HepG2 (cell line): ENCODE data around the gene RHEBL1. TPM values are rescaled to one million over a fixed set of nuclear protein-coding genes. Genes with fewer than 3 reads are reported as not detected.
A peak's percentile ranks its signal among the peaks of the same experiment; 100 is the strongest.

Experiments
- ARHGAP35 ChIP-seq: sonication (generic); formaldehyde crosslinking; IDR thresholded peaks from 2 replicates; pipeline ENCODE4 v1.9.0; 2022; ENCODE audit warnings: mild to moderate bottlenecking, inconsistent platforms, moderate library complexity, missing genetic modification reagents, borderline replicate concordance
- ETV6 ChIP-seq: sonication (generic); formaldehyde crosslinking; conservative IDR thresholded peaks from 2 replicates; pipeline ENCODE4 v1.4.0; 2020; ENCODE audit warnings: missing genetic modification reagents
- GLI4 ChIP-seq: sonication (generic); formaldehyde crosslinking; IDR thresholded peaks from 2 replicates; pipeline ENCODE4 v1.5.1; 2020; ENCODE audit warnings: missing genetic modification reagents, mild to moderate bottlenecking, moderate library complexity, borderline replicate concordance
- MYNN ChIP-seq: sonication (generic); formaldehyde crosslinking; IDR thresholded peaks from 2 replicates; pipeline ENCODE4 v1.4.0; 2020; ENCODE audit warnings: mild to moderate bottlenecking, low read depth, missing genetic modification reagents
- RBAK ChIP-seq: sonication (generic); formaldehyde crosslinking; IDR thresholded peaks from 2 replicates; pipeline ENCODE4 v1.5.1; 2020; ENCODE audit warnings: mild to moderate bottlenecking, missing genetic modification reagents
- ZNF282 ChIP-seq: fragments of 450-650 bp; IDR thresholded peaks from 2 replicates; pipeline ENCODE4 v1.6.1; 2018; ENCODE audit not compliant: partially characterized antibody
- ZNF616 ChIP-seq: sonication (generic); formaldehyde crosslinking; IDR thresholded peaks from 2 replicates; pipeline ENCODE4 v1.5.0; 2020; ENCODE audit warnings: low read depth, mild to moderate bottlenecking, missing genetic modification reagents
- ZNF670 ChIP-seq: sonication (generic); formaldehyde crosslinking; IDR thresholded peaks from 2 replicates; pipeline ENCODE4 v1.8.0; 2022; ENCODE audit warnings: mild to moderate bottlenecking, missing genetic modification reagents, borderline replicate concordance
- polyA plus RNA-seq, 8 experiments: library from polyadenylated mRNA; depleted of rRNA in 3 of 8; stranded (reverse) in 7 of 8; unstranded in 1 of 8; fragments of >200 nt; fragmentation: Illumina TruSeq in 4 of 8; extraction: Trizol in 4 of 8; gene quantifications; 2 replicates each; pipeline versions ENCODE4 v1.2.1 to v1.2.3, GENCODE V29; 2011 to 2016; ENCODE audit warnings: low read depth in 4 of 8, missing spikeins in 1 of 8, mixed read lengths in 1 of 8; ENCODE audit not compliant: insufficient read depth in 1 of 8
- total RNA-seq, 5 experiments: library from RNA; depleted of rRNA; stranded (reverse); fragments of >200 nt; fragmentation: Illumina TruSeq; extraction: Trizol; gene quantifications; 2 replicates each; pipeline ENCODE4 v1.2.3, GENCODE V29; 2016; ENCODE audit warnings: low read depth in 1 of 5
- TF ChIP-seq, protein P1 (sequence below): sonication (generic); formaldehyde crosslinking; IDR thresholded peaks from 2 replicates; pipeline ENCODE4 v1.4.0; 2020; ENCODE audit warnings: mild to moderate bottlenecking, missing genetic modification reagents
- TF ChIP-seq, protein P2 (sequence below): sonication (generic); formaldehyde crosslinking; IDR thresholded peaks from 2 replicates; pipeline ENCODE4 v1.4.0; 2020; ENCODE audit warnings: missing genetic modification reagents, borderline replicate concordance
- TF ChIP-seq, protein P3 (sequence below): sonication (generic); formaldehyde crosslinking; IDR thresholded peaks from 2 replicates; pipeline ENCODE4 v1.4.0; 2020; ENCODE audit warnings: missing genetic modification reagents
- TF ChIP-seq, protein P4 (sequence below): sonication (generic); formaldehyde crosslinking; IDR thresholded peaks from 2 replicates; pipeline ENCODE4 v1.5.0; 2020; ENCODE audit warnings: mild to moderate bottlenecking, missing genetic modification reagents

The RHEBL1 gene
- total and polyA plus RNA-seq, 2 of the 13 experiments (the other 11 are each of a cell fraction or from before 2014, with no cell fraction given) = 1.4 to 2.5 TPM

DNA sequence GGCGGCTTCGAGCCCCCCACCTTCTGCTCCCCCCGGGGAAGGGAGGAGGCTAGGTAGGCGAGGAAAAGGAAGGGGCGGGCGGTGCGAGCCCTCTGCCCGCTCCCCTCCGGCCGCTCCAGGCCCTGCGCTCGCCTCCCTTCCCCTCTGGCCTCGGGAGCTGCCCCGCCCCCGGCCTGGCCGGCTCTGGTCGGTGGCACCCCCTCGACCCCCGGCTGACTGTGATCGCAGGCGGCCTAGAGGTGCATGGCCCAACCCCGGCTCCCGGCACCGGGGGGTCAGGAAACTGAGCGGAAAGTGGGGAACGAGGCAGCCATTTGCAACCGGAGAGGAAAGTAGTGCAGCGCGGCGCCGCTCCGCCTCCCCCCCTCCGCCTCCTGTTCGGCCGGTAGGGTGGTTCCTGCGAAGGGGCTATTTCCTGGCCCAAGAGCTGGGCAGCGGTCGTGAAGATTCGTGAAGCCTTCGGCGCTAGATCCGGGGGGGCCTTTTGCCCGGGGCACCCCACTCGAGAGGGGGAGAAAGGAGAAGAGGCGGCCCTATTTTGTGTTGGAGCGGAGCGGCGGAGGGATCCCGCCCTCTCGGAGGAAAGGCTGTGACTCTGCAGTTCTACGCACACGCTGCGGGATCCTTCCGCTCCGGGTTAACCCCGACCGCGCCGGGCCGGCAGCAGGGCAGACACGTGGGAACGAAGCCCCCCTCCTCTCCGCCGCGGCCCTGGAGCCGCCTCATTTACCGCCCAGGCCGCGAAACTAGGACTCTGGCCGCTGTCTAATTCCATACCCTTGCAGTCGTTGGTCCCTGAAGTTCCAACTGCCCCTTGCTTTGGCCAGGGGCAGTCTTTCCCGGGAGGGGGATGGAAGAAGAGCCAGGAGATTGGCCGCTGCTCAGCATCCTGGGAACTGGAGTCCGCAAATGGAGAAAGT is 9.3 kb downstream of the RHEBL1 start, which contains the start of gene KMT2D (continued):
- TF ChIP-seq, protein P1, sequence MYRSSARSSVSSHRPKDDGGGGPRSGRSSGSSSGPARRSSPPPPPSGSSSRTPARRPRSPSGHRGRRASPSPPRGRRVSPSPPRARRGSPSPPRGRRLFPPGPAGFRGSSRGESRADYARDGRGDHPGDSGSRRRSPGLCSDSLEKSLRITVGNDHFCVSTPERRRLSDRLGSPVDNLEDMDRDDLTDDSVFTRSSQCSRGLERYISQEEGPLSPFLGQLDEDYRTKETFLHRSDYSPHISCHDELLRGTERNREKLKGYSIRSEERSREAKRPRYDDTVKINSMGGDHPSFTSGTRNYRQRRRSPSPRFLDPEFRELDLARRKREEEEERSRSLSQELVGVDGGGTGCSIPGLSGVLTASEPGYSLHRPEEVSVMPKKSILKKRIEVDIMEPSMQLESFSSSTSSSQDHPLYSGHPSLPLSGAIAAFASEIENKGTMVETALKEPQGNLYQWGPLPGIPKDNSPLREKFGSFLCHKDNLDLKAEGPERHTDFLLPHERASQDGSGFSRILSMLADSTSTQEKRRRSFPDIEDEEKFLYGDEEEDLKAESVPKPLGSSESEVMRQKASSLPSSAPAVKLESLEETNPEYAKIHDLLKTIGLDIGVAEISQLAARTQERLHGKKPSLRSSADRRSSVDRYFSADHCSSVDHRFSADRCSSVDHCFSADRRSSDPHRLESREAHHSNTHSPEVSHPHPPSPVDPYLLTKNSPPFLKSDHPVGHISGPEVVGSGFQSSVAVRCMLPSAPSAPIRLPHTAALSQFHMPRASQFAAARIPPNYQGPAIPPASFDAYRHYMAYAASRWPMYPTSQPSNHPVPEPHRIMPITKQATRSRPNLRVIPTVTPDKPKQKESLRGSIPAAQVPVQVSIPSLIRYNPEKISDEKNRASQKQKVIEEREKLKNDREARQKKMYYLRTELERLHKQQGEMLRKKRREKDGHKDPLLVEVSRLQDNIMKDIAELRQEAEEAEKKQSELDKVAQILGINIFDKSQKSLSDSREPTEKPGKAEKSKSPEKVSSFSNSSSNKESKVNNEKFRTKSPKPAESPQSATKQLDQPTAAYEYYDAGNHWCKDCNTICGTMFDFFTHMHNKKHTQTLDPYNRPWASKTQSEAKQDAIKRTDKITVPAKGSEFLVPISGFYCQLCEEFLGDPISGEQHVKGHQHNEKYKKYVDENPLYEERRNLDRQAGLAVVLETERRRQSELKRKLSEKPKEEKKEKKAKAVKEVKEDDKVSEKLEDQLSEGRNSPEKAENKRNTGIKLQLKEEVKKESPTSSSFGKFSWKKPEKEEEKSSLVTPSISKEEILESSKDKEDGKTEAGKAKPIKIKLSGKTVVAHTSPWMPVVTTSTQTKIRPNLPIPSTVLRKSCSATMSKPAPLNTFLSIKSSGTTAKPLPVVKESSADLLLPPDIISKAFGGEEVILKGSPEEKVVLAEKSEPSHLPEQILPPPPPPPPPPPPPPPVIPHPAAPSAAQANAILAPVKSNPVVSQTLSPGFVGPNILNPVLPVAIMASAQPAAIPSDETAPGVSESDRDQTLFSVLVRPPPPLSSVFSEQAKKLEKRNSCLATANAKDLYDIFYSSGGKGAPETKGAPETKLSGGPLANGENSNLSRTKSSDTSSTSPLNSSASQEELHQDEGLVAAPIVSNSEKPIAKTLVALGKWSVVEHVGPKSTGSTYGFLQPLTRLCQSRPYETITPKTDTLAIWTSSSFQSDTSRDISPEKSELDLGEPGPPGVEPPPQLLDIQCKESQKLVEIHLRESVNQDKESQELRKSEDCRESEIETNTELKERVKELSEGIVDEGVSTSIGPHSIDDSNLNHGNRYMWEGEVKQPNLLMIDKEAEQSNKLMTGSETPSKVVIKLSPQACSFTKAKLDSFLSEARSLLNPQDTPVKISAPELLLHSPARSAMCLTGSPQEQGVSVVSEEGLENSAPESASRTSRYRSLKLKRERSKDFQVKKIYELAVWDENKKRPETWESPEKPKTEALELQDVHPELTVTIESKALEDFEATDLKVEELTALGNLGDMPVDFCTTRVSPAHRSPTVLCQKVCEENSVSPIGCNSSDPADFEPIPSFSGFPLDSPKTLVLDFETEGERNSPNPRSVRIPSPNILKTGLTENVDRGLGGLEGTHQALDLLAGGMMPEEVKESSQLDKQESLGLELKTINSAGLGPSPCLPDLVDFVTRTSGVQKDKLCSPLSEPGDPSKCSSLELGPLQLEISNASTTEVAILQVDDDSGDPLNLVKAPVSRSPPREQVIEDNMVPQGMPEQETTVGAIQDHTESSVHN (CRISPR knock-in tag) = no peak
- TF ChIP-seq ZNF616 (CRISPR knock-in tag) (peak; percentile 74), MYNN (no peak), ZNF670 (CRISPR knock-in tag) (peak; percentile 94), ETV6 (0 out of 2 replicates have a peak, but pooled peaks have one; percentile 47), RBAK (peak; percentile 76; the same call in 1 of the 2 replicates), ARHGAP35 (CRISPR knock-in tag) (no peak; the same call in 1 of the 2 replicates), ZNF282 (no peak), GLI4 (CRISPR knock-in tag) (peak; percentile 95; the same call in 1 of the 2 replicates)
- TF ChIP-seq, protein P2, sequence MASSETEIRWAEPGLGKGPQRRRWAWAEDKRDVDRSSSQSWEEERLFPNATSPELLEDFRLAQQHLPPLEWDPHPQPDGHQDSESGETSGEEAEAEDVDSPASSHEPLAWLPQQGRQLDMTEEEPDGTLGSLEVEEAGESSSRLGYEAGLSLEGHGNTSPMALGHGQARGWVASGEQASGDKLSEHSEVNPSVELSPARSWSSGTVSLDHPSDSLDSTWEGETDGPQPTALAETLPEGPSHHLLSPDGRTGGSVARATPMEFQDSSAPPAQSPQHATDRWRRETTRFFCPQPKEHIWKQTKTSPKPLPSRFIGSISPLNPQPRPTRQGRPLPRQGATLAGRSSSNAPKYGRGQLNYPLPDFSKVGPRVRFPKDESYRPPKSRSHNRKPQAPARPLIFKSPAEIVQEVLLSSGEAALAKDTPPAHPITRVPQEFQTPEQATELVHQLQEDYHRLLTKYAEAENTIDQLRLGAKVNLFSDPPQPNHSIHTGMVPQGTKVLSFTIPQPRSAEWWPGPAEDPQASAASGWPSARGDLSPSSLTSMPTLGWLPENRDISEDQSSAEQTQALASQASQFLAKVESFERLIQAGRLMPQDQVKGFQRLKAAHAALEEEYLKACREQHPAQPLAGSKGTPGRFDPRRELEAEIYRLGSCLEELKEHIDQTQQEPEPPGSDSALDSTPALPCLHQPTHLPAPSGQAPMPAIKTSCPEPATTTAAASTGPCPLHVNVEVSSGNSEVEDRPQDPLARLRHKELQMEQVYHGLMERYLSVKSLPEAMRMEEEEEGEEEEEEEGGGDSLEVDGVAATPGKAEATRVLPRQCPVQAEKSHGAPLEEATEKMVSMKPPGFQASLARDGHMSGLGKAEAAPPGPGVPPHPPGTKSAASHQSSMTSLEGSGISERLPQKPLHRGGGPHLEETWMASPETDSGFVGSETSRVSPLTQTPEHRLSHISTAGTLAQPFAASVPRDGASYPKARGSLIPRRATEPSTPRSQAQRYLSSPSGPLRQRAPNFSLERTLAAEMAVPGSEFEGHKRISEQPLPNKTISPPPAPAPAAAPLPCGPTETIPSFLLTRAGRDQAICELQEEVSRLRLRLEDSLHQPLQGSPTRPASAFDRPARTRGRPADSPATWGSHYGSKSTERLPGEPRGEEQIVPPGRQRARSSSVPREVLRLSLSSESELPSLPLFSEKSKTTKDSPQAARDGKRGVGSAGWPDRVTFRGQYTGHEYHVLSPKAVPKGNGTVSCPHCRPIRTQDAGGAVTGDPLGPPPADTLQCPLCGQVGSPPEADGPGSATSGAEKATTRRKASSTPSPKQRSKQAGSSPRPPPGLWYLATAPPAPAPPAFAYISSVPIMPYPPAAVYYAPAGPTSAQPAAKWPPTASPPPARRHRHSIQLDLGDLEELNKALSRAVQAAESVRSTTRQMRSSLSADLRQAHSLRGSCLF (CRISPR knock-in tag) = no peak
- TF ChIP-seq, protein P3, sequence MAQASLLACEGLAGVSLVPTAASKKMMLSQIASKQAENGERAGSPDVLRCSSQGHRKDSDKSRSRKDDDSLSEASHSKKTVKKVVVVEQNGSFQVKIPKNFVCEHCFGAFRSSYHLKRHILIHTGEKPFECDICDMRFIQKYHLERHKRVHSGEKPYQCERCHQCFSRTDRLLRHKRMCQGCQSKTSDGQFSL (CRISPR knock-in tag) = peak; percentile 91
- TF ChIP-seq, protein P4, sequence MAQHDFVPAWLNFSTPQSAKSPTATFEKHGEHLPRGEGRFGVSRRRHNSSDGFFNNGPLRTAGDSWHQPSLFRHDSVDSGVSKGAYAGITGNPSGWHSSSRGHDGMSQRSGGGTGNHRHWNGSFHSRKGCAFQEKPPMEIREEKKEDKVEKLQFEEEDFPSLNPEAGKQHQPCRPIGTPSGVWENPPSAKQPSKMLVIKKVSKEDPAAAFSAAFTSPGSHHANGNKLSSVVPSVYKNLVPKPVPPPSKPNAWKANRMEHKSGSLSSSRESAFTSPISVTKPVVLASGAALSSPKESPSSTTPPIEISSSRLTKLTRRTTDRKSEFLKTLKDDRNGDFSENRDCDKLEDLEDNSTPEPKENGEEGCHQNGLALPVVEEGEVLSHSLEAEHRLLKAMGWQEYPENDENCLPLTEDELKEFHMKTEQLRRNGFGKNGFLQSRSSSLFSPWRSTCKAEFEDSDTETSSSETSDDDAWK (CRISPR knock-in tag) = no peak
